GM19238 (cell line): ENCODE measurements around the gene PIGC.

ENCODE experiments used
- DNase-seq: peaks from one replicate; pipeline ENCODE4 v3.0.0; 2011; ENCODE audit warnings: low spot score; ENCODE audit not compliant: insufficient read length

PIGC gene

DNA sequence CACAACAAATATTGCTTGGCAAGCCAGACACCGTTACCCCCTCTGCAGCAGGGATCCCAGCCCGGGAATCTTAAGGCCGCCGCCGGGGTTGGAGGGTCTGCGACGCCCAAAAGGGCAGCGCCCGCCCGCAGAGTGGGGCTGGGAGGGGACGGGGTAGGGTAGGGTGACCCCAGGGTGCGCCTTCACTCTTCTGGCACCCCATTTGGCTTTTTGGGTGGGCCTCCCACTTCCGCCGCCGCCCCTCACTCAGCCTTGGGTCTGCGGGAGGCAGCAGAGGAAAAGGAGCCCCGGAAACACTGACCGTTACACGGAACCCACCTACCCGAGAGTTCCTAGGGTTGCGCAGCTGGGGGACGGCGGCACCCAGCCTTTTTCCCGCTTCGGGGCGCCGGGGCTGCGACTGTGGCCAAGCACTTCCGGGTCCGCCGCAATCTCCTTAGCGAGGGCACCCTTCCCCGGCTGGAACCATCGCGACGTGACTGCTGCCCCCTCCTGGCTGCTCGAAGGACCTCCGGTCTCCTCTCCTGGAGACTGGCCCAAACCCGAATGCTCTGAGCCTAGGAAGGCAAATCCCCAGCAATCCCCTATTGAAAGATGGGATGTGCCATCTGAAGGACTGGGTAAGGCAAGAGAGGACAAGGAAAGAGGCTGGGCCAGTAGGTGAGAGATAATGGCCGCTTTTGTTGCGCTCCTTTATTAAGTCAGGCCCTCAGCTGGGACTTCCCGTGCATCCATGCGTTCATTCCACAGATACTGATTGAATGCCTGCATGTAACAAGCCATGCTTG, at the start of gene PIGC:
PIGC (minus strand) TSS at position 404 of the 788 bp plus-strand sequence. CDS start 1,447 bp downstream, outside the sequence.
- DNase-seq, result peak; percentile 91

DNA sequence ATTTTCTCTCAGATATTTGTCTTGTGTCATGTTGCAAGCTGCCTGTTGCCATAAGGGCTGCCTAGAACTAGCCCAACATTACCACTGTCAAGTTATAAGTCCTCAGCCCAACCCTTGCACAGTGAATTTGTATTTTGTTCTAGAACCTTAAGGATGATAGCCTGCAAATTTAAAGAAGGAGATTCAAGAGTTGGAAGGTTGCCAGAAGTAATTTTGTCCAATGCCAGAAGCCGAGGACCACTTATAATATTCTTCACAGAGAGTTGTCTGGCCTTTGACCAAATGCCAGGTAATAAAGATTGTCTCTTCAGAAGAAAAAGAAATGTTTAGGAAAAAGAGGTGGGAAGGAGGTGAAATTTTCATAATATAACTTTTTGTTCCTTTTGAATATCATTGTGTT, 48.6 kb upstream of the PIGC start:
- no peak for DNase-seq

DNA sequence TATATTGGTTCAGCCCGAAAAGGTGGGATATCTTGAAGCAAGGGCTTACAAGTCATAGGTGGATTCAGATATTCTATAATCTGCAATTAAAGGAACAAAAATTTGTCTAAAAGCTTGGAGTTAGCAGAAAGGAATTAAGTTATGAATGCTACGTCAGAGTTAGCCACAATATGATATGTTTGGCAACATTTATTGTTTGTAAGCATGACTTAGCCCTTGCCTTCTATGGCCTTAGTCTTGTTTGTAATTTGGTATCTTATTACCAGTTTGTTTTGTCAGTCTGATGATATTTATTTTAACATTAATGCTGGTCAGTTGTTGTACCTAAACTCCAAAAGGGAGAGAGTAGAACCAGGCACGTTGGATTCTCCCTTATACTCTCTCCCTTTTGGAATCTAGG, 46.0 kb upstream of the PIGC start:
- no peak for DNase-seq

DNA sequence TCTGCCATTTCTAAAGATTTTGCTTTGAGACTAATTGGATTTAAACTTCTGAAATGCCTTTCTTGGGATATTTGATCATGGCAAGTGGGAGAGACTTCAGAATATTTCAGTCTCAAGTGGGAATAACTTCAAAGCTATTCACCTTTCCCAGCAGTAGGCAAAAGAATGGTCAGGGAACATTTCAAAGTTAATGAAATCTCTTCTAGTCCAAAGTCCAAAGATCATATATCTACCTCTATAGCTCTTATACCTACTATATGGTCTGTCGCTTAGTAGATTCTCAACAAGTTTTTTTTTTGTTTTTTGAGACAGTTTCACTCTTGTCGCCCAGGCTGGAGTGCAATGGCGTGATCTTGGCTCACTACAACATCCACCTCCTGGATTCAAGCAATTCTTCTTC, 44.5 kb upstream of the PIGC start:
- DNase-seq, result no peak

DNA sequence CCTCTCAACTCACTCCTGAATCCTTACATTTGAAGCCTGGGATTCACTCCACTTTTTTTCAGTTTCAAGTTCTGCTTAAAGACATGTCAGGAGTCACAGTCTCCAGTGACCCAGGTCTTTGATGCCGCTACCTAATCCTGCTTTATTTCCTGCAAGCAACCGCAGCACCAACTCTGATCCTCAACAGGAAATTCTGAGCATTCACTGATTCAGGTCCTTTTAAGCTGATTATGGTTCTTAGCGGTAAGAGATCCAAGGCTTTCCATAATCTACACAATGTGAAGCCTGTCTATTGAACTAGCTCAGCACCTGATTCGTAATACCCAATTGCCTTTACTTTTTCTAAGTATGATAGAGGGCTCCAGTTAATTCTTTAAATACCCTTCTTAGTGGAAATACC, 43.7 kb upstream of the PIGC start:
- no peak for DNase-seq

DNA sequence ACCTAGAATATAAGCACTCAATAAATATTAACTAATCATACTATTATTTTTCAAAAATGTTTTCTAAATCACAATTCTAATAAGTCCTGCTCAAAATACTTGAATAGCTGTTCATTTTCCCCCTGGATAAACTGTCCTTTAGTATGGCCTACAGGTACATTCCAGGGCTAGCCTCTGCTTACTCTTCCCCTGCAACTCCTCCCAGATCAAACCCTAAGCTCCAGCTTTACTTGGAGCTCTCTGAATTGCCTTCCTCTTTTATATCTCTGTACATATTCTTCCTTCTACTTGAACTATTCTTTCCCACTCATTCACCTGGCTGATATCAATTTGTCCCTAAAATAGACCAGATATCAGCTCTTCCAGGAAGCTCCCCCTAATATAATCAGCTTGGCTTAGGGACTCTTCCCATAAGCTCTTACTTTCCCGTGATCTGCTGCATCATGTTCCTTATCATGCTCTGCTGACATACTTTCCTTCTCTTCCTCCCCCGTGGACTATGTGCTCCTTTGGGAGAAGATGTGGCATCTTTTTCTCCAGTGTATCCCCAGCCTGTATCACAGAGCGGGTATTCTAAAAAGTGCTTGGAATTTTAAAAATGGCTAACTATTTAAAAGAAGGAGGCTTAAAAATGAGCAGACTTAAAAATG, 43.1 kb upstream of the PIGC start:
- no peak for DNase-seq

DNA sequence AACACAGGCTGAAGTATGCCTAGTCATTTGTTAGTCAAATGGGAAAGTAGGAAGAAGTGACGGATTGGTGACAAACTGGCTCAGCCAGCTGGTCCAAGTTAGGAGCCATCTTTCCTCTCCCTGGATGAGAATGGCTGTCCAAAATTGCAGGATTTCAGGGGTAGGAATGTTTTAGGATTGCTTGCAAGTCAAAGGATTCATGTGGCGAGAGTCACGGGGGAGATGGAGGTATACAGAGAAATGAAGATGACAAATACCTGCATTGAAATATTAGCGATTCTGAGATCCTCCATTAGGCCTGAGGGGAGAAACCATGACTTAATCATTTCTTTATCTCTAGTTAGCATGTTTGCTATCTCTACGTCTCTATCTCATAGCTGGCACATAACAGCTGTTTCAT, 41.8 kb upstream of the PIGC start:
- DNase-seq, result no peak

DNA sequence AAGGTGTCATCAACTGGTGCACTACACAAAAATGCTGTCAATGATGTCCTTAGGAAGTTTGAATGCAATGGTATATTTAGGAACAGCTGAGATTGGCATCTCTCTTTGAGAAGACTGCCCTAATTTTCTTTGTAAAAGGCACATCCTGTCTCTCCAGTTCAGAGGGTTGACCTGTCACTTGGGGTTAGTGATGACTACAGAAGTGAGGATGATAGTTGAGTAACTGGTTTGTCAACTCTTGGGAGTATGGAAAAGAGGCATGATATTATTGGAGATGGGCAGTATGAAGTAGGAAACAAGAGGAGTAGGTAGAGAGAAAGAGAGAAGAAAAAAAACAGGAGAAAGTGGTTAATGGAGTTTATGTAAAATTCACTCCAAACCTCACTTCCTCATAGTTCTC, 40.4 kb upstream of the PIGC start:
- no peak for DNase-seq

DNA sequence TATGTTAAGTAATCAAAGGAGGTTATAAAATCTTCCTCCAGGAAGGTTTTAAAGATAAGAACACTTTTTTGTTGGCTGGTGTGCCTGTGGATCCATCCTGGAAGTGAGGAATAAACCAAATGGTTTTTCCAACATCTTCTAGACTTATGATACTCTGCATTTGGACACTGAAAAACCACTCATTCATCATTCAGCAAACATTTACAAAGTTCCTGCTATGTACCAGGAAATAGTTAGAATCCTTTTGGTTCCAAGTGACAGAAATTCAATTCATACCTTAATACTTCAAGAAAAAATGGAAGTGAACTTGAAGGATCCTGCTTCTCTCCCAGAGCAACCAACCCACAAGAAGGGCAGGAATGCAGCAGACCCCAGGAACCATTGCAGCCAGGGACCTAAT, 39.6 kb upstream of the PIGC start:
- no peak for DNase-seq

DNA sequence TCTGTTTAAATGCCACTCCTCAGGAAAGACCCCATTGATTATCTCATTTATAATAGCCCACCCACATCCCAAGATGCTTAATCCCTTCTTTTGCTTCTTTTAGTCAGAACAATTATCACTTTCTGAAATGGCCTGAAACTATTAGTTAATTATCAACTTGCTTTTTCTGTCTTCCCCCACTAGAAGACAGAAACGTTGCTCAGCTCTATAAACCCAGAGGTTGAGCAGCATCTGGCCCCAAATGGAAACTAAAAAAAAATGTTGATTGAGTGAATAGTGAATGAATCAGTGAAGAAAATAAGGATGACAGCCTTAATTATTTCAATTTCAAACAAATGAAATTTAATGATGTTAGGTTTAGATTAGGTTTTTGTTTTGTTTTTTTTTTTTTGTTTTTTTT, 38.2 kb upstream of the PIGC start:
- DNase-seq, result no peak

DNA sequence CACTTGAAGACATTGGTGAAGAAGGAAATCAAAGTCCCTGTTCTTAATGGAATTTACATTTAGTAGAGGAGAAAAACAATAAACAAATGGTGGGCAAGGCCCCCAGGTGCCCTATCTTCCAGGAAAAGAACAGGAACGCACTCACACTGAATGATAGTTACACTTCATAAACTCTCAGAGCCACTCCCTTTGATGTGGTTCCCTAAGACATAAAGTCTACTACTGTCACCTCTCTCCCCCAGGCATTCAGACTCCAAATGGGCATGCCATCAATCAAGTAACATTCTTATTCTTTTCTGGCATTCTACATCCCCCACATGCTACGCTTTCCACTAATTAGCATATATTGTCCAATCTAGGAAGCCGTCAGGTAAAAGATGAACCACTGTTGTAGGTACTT, 36.6 kb upstream of the PIGC start:
- no peak for DNase-seq

DNA sequence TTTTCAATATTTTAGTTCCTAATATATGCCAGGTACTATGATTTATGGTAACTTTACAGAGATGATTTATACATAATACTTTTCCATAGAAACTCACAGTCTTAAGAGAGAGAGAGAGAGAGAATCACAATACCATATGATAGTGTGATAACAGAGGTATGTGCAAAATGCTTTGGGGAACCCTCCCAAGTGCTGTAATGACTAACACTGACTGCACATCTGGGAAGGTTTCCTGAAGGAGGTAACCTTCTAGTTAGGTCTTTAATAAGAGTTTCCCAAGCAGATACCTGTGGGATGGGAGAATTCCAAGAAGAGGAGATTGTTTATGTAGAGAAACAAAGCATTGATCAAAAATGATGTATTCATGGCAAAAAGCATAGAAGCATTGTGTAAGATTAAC, 34.6 kb upstream of the PIGC start:
- no peak for DNase-seq

DNA sequence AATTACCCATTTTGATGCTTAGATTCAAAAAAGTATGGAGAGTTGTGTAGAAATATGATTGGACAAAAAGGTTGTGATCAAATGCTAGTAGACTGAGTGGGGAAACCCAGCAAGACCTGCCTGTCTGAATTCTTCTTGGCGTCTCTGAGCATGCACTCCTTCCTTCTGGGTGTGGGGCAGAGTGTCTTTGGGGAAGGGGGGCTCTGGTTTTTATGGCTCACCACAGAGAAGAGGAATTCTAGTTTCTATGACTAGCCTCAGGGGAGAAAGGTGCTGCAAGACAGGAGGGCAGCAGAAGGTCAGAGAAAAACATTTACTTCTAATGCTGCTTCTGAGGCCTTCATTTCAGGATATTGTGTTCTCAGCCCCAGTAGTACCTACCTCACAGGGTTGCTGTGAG, 33.9 kb upstream of the PIGC start:
- DNase-seq, result no peak

DNA sequence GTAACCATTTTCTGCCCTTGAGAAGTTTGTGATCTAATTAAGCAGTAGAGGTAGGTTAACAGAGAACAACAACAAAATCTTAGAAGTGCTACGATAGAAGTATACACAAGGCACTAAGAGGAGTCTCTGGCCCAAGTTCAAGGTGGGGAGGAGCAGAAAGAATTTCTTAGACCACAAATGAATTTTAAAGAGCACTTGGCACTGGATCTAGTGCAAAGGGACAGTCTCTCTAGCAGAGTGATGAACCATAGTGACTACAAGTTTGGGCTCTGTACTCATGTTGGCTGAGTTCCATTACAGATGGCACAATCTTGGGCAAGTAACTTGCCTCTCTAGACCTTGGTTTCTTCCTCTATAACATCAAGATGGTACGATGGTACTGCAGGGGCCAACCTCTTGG, 33.3 kb upstream of the PIGC start:
- DNase-seq, result no peak

DNA sequence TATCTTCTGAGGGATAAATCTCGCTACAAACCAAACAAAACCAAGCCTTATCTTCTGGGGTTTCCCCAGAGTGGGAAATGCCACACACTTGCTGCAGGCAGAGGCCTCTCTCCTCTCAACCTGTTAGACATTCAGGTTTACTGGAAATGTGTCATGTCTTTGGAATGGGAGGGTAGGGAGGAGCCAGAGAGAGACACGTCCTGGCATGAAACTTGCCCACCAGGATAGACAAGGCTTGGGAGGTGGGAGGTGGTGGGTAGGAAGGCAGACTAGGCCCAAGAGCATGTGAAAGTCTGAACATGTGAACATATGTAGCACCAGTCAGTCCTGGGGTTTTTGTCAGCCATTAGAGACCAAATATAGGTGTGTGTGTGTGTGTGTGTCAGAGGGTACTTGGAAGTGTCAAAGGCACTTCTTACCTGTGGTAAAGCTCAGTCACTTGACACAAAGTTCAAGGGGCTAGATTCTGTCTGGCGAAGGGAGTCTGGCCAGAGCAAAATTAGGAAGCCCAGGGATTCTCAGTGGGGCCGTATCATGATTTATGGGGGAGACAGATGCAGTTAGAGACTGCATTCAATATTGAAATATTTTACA, 32.4 kb upstream of the PIGC start:
- DNase-seq, result no peak

DNA sequence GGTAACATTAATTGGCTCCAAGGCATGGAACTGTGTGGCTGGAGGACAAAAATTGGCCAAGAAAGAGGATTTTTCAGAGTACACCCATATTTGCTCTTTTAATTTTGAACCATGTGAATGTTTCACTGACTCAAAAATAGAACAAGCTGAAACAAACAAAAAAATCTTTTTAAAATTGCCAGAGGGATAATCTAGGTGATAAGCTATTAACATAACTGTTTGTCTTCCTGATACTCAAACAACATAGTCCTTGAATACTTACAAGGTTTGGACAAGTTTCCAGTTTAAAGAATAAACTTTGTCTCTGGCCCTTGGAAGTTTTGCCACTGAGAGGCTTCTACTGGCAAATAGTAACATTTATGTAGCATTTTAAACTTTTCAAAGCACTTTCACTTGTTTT, 30.0 kb upstream of the PIGC start:
- DNase-seq, result no peak

DNA sequence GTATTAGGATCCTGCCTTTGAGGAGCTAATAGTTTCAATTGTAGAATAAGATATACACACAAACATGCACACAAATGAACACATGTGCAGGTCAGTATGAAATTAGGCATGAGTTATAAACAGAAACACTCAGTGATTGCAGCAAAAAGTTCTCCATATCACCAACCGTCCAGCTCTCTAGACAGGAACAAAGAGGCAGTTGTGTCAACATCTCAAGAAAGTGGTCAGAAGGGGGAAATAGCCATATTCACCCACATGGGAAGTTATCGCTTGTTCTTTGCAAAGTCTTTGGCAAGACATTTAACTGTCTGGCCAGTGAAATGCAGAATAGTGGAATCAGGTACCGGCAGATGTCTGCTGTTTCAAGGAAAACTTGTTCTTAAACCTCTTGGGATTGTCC, 29.4 kb upstream of the PIGC start:
- no peak for DNase-seq

DNA sequence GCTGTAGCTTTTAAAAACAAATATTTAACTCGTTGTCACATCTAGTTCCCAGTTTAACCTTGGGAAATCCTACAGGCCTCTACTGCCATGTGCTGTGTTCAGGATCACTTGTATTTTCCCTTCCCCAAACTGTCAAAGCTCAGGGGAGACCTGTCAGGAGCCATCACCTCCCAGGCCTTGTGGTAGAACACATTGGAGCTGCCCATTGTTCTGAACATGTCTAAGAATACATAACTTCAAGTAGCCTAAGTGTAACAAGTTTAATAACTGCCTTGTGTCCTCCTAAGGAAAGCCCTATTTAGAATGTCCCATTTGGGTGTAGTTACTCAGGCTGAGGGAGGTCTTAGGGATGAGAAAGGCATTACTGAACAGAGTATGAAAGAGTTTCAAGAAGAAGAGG, 28.6 kb upstream of the PIGC start:
- DNase-seq, result no peak

DNA sequence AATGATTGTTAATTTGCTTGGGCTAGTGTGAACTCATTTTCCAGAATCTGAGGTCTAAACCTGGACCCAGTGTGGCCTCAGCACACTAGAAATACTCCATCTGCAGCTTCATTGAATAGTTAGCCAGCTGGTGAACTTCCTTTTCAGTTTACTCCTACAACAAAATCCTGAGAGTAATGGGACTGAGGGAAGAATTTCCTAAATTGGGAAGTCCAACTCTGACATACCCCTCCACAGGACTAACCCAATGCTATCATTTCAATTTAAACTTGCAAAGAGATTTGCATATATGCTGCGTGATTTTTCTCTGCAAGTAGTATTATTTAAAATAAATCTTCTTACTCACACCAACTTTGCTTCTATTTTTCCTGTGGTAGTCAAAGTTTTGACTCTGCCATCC, 27.8 kb upstream of the PIGC start:
- no peak for DNase-seq

DNA sequence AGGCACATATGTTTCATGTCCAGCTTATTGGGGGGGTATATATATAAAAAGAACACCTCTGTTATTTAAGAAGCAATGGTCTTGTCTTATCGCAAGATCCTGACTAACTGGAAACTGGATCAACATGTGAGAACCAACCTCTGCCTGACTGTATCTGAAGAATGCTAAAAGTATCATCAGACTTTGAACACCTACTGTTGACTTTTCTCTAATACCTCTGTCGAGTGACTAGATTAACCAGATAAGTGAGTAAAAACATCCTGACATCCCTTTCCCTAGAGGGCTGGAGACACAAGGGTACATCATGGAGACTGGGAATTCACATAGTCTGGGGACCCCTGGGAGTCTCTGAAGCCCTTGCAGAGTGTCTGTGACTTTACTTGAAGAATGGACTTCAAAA, 26.3 kb upstream of the PIGC start:
- no peak for DNase-seq

DNA sequence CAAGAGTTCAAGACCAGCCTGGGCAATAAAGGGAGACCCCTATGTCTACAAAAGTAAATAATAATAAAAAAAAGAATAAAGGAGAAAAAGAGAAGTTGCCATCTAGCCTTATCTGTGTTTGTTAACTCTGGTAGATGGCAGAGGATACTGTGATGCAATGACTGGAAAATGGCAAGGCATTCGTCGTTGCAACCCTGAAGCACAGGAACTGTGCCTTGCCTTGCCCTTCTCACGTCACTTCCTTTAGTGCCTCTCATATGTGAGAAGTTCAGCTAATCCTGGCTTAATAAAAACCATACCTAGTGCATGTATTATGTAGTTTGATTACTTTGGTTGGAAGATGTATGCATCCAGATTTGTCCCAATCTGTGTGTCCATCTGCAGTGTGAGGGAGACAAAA, 25.8 kb upstream of the PIGC start:
- no peak for DNase-seq

DNA sequence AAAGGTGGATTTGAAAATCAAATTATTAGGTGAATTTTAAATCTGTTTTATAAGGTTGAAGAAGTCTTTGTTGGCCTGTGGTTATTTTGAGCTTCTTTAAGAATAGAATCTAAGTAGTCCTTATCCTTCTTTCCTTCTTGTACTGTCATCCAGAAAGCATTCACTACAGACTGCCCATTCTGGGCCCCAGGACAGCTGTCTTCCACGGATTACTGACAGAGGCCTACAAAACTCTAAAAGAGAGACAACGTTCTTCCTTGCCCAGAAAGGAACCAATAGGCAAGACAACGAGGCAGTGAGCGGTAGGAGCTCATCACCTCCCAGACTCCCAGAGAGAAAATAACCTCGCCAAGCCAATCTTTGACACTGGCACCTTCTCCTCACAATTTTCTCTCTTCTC, 24.4 kb upstream of the PIGC start:
- DNase-seq, result no peak

DNA sequence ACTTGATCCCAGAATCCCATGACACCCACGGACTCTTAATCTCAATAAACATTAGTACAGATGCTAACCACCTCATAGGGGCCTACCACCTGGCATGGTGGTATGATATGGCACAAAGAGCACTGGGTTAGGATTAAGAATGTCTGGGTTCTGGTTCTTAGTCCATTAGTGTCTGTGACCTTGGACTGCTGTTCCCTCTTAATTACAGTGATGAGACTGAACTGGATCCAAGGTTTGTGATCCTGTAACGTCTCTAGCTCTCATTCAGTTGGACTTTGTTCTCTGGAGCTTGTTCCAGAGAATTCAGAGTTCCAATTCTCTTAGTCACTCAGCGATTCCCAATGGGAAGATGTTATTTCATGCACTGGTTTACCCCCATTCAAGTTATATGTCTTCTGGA, 23.6 kb upstream of the PIGC start:
- DNase-seq, result no peak
